H9 (cell line): ENCODE data around the gene FRS3. TPM values are rescaled to one million over a fixed set of nuclear protein-coding genes. Genes with fewer than 3 reads are reported as not detected.

ENCODE experiments used
- DNase-seq: peaks from one replicate; pipeline ENCODE4 v3.0.0-alpha.2; 2017
- H2AFZ ChIP-seq: one replicate; pipeline ENCODE4 v1.6.1; 2013; ENCODE audit warnings: mild to moderate bottlenecking, low read length, control low read depth, moderate library complexity
- H2AK5ac ChIP-seq: 2 replicates; pipeline ENCODE4 v1.6.1; 2013; ENCODE audit warnings: low read length, control low read depth, mixed read lengths; ENCODE audit not compliant: insufficient read length
- H2BK120ac ChIP-seq: one replicate; pipeline ENCODE4 v1.6.1; 2013; ENCODE audit warnings: low read depth, mild to moderate bottlenecking, low read length, control low read depth, inconsistent platforms; ENCODE audit not compliant: poor library complexity, severe bottlenecking
- H2BK12ac ChIP-seq: 2 replicates; pipeline ENCODE4 v1.6.1; 2013; ENCODE audit warnings: low read length, control low read depth, mixed read lengths, low read depth; ENCODE audit not compliant: insufficient read length
- H2BK15ac ChIP-seq: 2 replicates; pipeline ENCODE4 v1.6.1; 2013; ENCODE audit warnings: low read depth, low read length, control low read depth
- H2BK20ac ChIP-seq: one replicate; pipeline ENCODE4 v1.6.1; 2013; ENCODE audit warnings: low read depth, mild to moderate bottlenecking, low read length, control low read depth, inconsistent platforms; ENCODE audit not compliant: poor library complexity, severe bottlenecking
- H2BK5ac ChIP-seq: 2 replicates; pipeline ENCODE4 v1.6.1; 2013; ENCODE audit warnings: low read length, control low read depth, mixed read lengths; ENCODE audit not compliant: insufficient read length
- H3K14ac ChIP-seq: 2 replicates; pipeline ENCODE4 v1.6.1; 2013; ENCODE audit warnings: low read length, control low read depth; ENCODE audit not compliant: insufficient read depth
- H3K18ac ChIP-seq: 2 replicates; pipeline ENCODE4 v1.6.1; 2013; ENCODE audit warnings: low read depth, mild to moderate bottlenecking, mixed read lengths, low read length, control low read depth; ENCODE audit not compliant: insufficient read length
- H3K23ac ChIP-seq: 2 replicates; pipeline ENCODE4 v1.6.1; 2013; ENCODE audit warnings: low read length, control low read depth, mixed read lengths, low read depth; ENCODE audit not compliant: insufficient read length
- H3K23me2 ChIP-seq: 2 replicates; pipeline ENCODE4 v1.6.1; 2013; ENCODE audit warnings: low read depth, mild to moderate bottlenecking, mixed read lengths, low read length, control low read depth; ENCODE audit not compliant: insufficient read length, poor library complexity, severe bottlenecking
- H3K27ac ChIP-seq: 2 replicates; pipeline ENCODE4 v1.5.1; 2013; ENCODE audit warnings: low read length, control low read depth, mixed read lengths, low read depth; ENCODE audit not compliant: insufficient read length
- H3K27me3 ChIP-seq: 2 replicates; pipeline ENCODE4 v1.6.1; 2013; ENCODE audit warnings: low read length, control low read depth, inconsistent platforms; ENCODE audit not compliant: insufficient read depth
- H3K4ac ChIP-seq: 2 replicates; pipeline ENCODE4 v1.6.1; 2013; ENCODE audit warnings: low read depth, mild to moderate bottlenecking, control low read depth, inconsistent platforms, low read length, moderate library complexity
- H3K4me1 ChIP-seq: 2 replicates; pipeline ENCODE4 v1.6.1; 2013; ENCODE audit warnings: low read length, control low read depth, inconsistent platforms; ENCODE audit not compliant: insufficient read depth
- H3K4me2 ChIP-seq: 2 replicates; pipeline ENCODE4 v1.6.1; 2013; ENCODE audit warnings: low read length, control low read depth, mixed read lengths; ENCODE audit not compliant: insufficient read length, insufficient read depth
- H3K56ac ChIP-seq: 2 replicates; pipeline ENCODE4 v1.6.1; 2013; ENCODE audit warnings: low read depth, mild to moderate bottlenecking, mixed read lengths, low read length, control low read depth; ENCODE audit not compliant: insufficient read length
- H3K79me1 ChIP-seq: 2 replicates; pipeline ENCODE4 v1.6.1; 2013; ENCODE audit warnings: low read depth, mild to moderate bottlenecking, moderate library complexity, low read length, control low read depth, inconsistent platforms; ENCODE audit not compliant: insufficient read depth, poor library complexity, severe bottlenecking
- H3K79me2 ChIP-seq: 2 replicates; pipeline ENCODE4 v1.6.1; 2013; ENCODE audit warnings: low read length, control low read depth, inconsistent platforms; ENCODE audit not compliant: insufficient read depth
- H3K9ac ChIP-seq: 2 replicates; pipeline ENCODE4 v1.6.1; 2013; ENCODE audit warnings: low read length, control low read depth, mixed read lengths; ENCODE audit not compliant: insufficient read length; ENCODE audit errors: extremely low read depth
- H3K9me3 ChIP-seq: one replicate; pipeline ENCODE4 v1.6.1; 2013; ENCODE audit warnings: low read depth, low read length, inconsistent platforms; ENCODE audit not compliant: control insufficient read depth
- H3T11ph ChIP-seq: one replicate; pipeline ENCODE4 v1.6.1; 2013; ENCODE audit warnings: mild to moderate bottlenecking, low read length, control low read depth, inconsistent platforms
- H4K20me1 ChIP-seq: one replicate; pipeline ENCODE4 v1.6.1; 2013; ENCODE audit not compliant: control insufficient read depth, insufficient read length, insufficient read depth
- H4K5ac ChIP-seq: 2 replicates; pipeline ENCODE4 v1.6.1; 2013; ENCODE audit warnings: low read depth, mild to moderate bottlenecking, mixed read lengths, low read length, control low read depth; ENCODE audit not compliant: insufficient read length
- H4K8ac ChIP-seq: replicated peaks from 2 replicates; pipeline ENCODE4 v1.6.1; 2013; ENCODE audit warnings: low read length, control low read depth, mixed read lengths, low read depth; ENCODE audit not compliant: insufficient read length
- H4K91ac ChIP-seq: 2 replicates; pipeline ENCODE4 v1.6.1; 2013; ENCODE audit warnings: low read depth, mild to moderate bottlenecking, moderate library complexity, mixed read lengths, low read length, control low read depth; ENCODE audit not compliant: insufficient read length
- H3K27ac Mint-ChIP-seq, 3 experiments: 2 replicates in 2 of 3; 3 replicates in 1 of 3; pipeline ENCODE4 v1.8.0; 2020 to 2021; ENCODE audit warnings: mixed read lengths in 3 of 3, mild to moderate bottlenecking in 1 of 3, moderate library complexity in 1 of 3
- H3K27me3 Mint-ChIP-seq: 2 replicates; pipeline ENCODE4 v1.8.0; 2021; ENCODE audit warnings: low read depth, mild to moderate bottlenecking, moderate library complexity, mixed read lengths
- H3K36me3 Mint-ChIP-seq, 3 experiments: 2 replicates in 2 of 3; 3 replicates in 1 of 3; pipeline ENCODE4 v1.8.0; 2020 to 2021; ENCODE audit warnings: low read depth in 3 of 3, mixed read lengths in 3 of 3; ENCODE audit not compliant: insufficient read depth in 1 of 3
- H3K4me1 Mint-ChIP-seq, 2 experiments: 2 replicates each; pipeline ENCODE4 v1.8.0; 2020; ENCODE audit warnings: mixed read lengths in 2 of 2
- H3K4me3 Mint-ChIP-seq, 2 experiments: 2 replicates in 1 of 2; 3 replicates in 1 of 2; pipeline ENCODE4 v1.8.0; 2020 to 2021; ENCODE audit warnings: mild to moderate bottlenecking in 2 of 2, mixed read lengths in 2 of 2, moderate library complexity in 1 of 2
- H3K9me3 Mint-ChIP-seq, 2 experiments: 2 replicates in 1 of 2; 3 replicates in 1 of 2; pipeline ENCODE4 v1.8.0; 2020; ENCODE audit warnings: mild to moderate bottlenecking in 2 of 2, mixed read lengths in 2 of 2, moderate library complexity in 1 of 2
- CTCF ChIP-seq: fragments of 200-600 bp; sonication (generic); conservative IDR thresholded peaks from 3 replicates; pipeline ENCODE4 v1.8.0; 2021; ENCODE audit warnings: antibody characterized with exemption, mild to moderate bottlenecking
- WGBS: extraction: QIAGEN DNeasy Blood & Tissue Kit; methylation state at CpG from one replicate; pipeline ENCODE4 v1.1.7; 2013; ENCODE audit warnings: missing lambda C conversion rate, low lambda C conversion rate, mixed read lengths; ENCODE audit not compliant: insufficient read length; ENCODE audit errors: extremely low coverage; 5-methylcytosine and 5-hydroxymethylcytosine counted together
- total RNA-seq: library from RNA; stranded (reverse); gene quantifications from 2 replicates; pipeline ENCODE4 v1.2.1, GENCODE V29; 2021

FRS3 gene
- total RNA-seq, 1 experiment from 2014 or later = 4.8 TPM

GRCh38 chr6:41731561-41732086 is 48.1 kb downstream of the FRS3 start:
- H3K4me1 Mint-ChIP-seq = peaks cover 52 to 57% of the 10 kb centered on the region in 2 experiments
- H3K9ac ChIP-seq = no peak overlapping the region
- no peak overlapping the region for H3K4me2 ChIP-seq
- no peak for TF ChIP-seq CTCF
- no peak overlapping the region for H2BK5ac ChIP-seq
- H3K27me3 Mint-ChIP-seq = peaks cover 34% of the 10 kb centered on the region
- H2BK120ac ChIP-seq = no peak overlapping the region
- no peak overlapping the region for H3T11ph ChIP-seq
- H4K5ac ChIP-seq = no peak overlapping the region
- H3K27ac ChIP-seq = no peak overlapping the region
- H2BK20ac ChIP-seq = no peak overlapping the region
- H3K23me2 ChIP-seq = peaks cover 12% of the 10 kb centered on the region
- H4K8ac ChIP-seq = no peak overlapping the region
- no peak overlapping the region for H3K23ac ChIP-seq
- H4K20me1 ChIP-seq = no peaks in the 10 kb centered on the region
- no peaks in the 10 kb centered on the region for H3K36me3 Mint-ChIP-seq
- no peak overlapping the region for H3K18ac ChIP-seq
- no peak overlapping the region for H3K4ac ChIP-seq
- H4K91ac ChIP-seq = no peak overlapping the region
- H3K27me3 ChIP-seq = no peaks in the 10 kb centered on the region
- no peak overlapping the region for H2AFZ ChIP-seq
- no peak overlapping the region for H2BK12ac ChIP-seq
- no peaks in the 10 kb centered on the region for H3K79me2 ChIP-seq
- H3K4me1 ChIP-seq = peaks cover 11% of the 10 kb centered on the region; the same call in 1 of the 2 replicates
- H3K14ac ChIP-seq = no peak overlapping the region
- H3K27ac Mint-ChIP-seq = no peak overlapping the region
- no peak overlapping the region for H3K56ac ChIP-seq
- no peaks in the 10 kb centered on the region for H3K79me1 ChIP-seq
- no peaks in the 10 kb centered on the region; a peak in 1 of 5 replicates for H3K9me3 Mint-ChIP-seq
- H3K4me3 Mint-ChIP-seq = no peak overlapping the region
- no peak overlapping the region for H2BK15ac ChIP-seq
- no peak overlapping the region for H2AK5ac ChIP-seq
- no peak for DNase-seq
- H3K9me3 ChIP-seq = no peaks in the 10 kb centered on the region
- no CpG with 5 or more reads among the region's 7 CpGs for WGBS
